ENCODE data around the gene E4F1. TPM values are rescaled to one million over a fixed set of nuclear protein-coding genes. Genes with fewer than 3 reads are reported as not detected.

Gene E4F1
- total RNA-seq = 31.9 and 32.7 TPM in 2 replicates
- polyA plus RNA-seq = 28.6 and 40.8 TPM in 2 replicates
- 15.3 and 21.3 TPM in 2 replicates for polyA plus RNA-seq (2011; cell fraction: cytosol; rRNA removed)
- 113 and 122 TPM in 2 replicates for polyA plus RNA-seq (2011; cell fraction: nucleus; rRNA removed)
- 13.4 and 18.2 TPM in 2 replicates for polyA plus RNA-seq (2012)
- 13.7 and 16.1 TPM in 2 replicates for polyA minus RNA-seq
- 15.4 TPM for polyA minus RNA-seq (2011; cell fraction: cytosol; rRNA and poly(A)+ RNA removed)
- polyA minus RNA-seq (2011; cell fraction: nucleus; rRNA and poly(A)+ RNA removed) = 17.1 and 38.4 TPM in 2 replicates
- percentile 55 among the genes with signal in this experiment for Bru-seq, nascent RNA
- percentile 64 among the genes with signal in this experiment for BruChase-seq, experiment 1, labeled RNA remaining after a 6-hour chase
- BruChase-seq, experiment 2, labeled RNA remaining after a 2-hour chase = percentile 67 among the genes with signal in this experiment
- long read RNA-seq, transcript E4F1-201 (14 exons, 2,573 nt) = major isoform, 23 of 77 reads
- long read RNA-seq, partial matches to known transcripts = 23 of 77 reads
- long read RNA-seq, other reads (novel, unspliced or antisense) = 31 of 77 reads

- H3K27ac ChIP-seq (ENCODE audit: insufficient read depth, low read depth, low read length) = peak within 1 kb of the TSS; percentile 41
- FAIRE-seq = peak; percentile 99
- ChIA-PET POLR2A (no interaction called here), CTCF (no interaction called here)
- H3K9me1 ChIP-seq (replicated peaks; ENCODE audit: control insufficient read depth, extremely low read depth, insufficient read depth, low read length) = no peaks in the 10 kb centered on the region
- H3K4me1 ChIP-seq (ENCODE audit: control insufficient read depth, extremely low read depth, insufficient read depth, low read length) = peaks cover 7% of the 10 kb centered on the region
- peak within 1 kb of the TSS; percentile 84 for H3K9ac ChIP-seq (replicated peaks; ENCODE audit: extremely low read depth, insufficient read depth, low read length)
- peak within 1 kb of the TSS; percentile 98 for H2AFZ ChIP-seq (ENCODE audit: low read depth, low read length)
- peak within 1 kb of the TSS; percentile 84 for H3K4me2 ChIP-seq (ENCODE audit: insufficient read depth, low read length)
- DNase-seq (ENCODE audit: low read depth, low spot score) = peak; percentile 99
- H3K4me3 ChIP-seq (replicated peaks in 1 of 3; ENCODE audit: insufficient read depth in 1 of 3, low read depth in 1 of 3, low read length in 3 of 3) = peak within 1 kb of the TSS; percentile 54 to 79 (median 74)
- H3K27me3 ChIP-seq (ENCODE audit: control insufficient read depth in 2 of 2, insufficient read depth in 2 of 2, low read length in 2 of 2) = no peaks in the 10 kb centered on the region
- H3K9me3 ChIP-seq (replicated peaks; ENCODE audit: control insufficient read depth, insufficient read depth, low read length) = no peaks in the 10 kb centered on the region
- intact Hi-C loops (cut with micrococcal nuclease) = loop anchor here (1.0 to 2.0 kb wide), 7 partner anchors 8 to 237 kb away; partner anchors contain the start of genes ECI1, MLST8, RNPS1 and TEDC2
- TF ChIP-seq, protein P1, sequence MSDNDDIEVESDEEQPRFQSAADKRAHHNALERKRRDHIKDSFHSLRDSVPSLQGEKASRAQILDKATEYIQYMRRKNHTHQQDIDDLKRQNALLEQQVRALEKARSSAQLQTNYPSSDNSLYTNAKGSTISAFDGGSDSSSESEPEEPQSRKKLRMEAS (IDR thresholded peaks at IDR 0.05; ENCODE audit: insufficient read depth, insufficient read length) = peak; percentile 41
- TF ChIP-seq MYC (IDR thresholded peaks at IDR 0.05; ENCODE audit: low read depth, low read length) (no peak), POLR2AphosphoS5 (IDR thresholded peaks at IDR 0.05; ENCODE audit: insufficient read depth, low read depth, low read length) (peak; percentile 93), GATA2 (IDR thresholded peaks at IDR 0.05; ENCODE audit: insufficient read depth, insufficient read length, low read depth, low read length) (no peak), POLR2A (IDR thresholded peaks at IDR 0.05; ENCODE audit: low read depth, low read length) (peak; percentile 96), JUN (IDR thresholded peaks at IDR 0.05; ENCODE audit: borderline replicate concordance, insufficient read depth, insufficient read length, low read depth) (no peak), EZH2 (IDR thresholded peaks at IDR 0.05; ENCODE audit: borderline replicate concordance, low read depth, low read length, severe bottlenecking) (no peak), FOS (IDR thresholded peaks at IDR 0.05; ENCODE audit: borderline replicate concordance, insufficient read depth, low read length) (no peak)
- TF ChIP-seq, protein P2, sequence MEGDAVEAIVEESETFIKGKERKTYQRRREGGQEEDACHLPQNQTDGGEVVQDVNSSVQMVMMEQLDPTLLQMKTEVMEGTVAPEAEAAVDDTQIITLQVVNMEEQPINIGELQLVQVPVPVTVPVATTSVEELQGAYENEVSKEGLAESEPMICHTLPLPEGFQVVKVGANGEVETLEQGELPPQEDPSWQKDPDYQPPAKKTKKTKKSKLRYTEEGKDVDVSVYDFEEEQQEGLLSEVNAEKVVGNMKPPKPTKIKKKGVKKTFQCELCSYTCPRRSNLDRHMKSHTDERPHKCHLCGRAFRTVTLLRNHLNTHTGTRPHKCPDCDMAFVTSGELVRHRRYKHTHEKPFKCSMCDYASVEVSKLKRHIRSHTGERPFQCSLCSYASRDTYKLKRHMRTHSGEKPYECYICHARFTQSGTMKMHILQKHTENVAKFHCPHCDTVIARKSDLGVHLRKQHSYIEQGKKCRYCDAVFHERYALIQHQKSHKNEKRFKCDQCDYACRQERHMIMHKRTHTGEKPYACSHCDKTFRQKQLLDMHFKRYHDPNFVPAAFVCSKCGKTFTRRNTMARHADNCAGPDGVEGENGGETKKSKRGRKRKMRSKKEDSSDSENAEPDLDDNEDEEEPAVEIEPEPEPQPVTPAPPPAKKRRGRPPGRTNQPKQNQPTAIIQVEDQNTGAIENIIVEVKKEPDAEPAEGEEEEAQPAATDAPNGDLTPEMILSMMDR (IDR thresholded peaks at IDR 0.05; ENCODE audit: extremely low read depth in 1 of 2, insufficient read depth in 1 of 2, low read depth in 1 of 2, low read length in 2 of 2) = no peak
- peaks cover 0 to 2% of the 10 kb centered on the region in 2 experiments for H3K36me3 ChIP-seq (ENCODE audit: control insufficient read depth in 2 of 2, extremely low read depth in 1 of 2, insufficient read depth in 2 of 2, low read length in 2 of 2)
- peaks cover 36% of the 10 kb centered on the region for H3K79me2 ChIP-seq (ENCODE audit: control insufficient read depth, insufficient read depth, low read length)
- H4K20me1 ChIP-seq (replicated peaks; ENCODE audit: control insufficient read depth, extremely low read depth, insufficient read depth, low read length) = no peaks in the 10 kb centered on the region
- dilution Hi-C loops (cut with MboI; ENCODE audit: extremely low pct_ligation_motif_present, low sequenced_read_pairs) = no loop called here
- BruUV-seq (replicated peaks) = no TSS peak
These were observed at the start of gene E4F1 for GRCh38 chr16:2223221-2223941. Gene E4F1, plus strand, starts transcription at chr16:2223591. Its CDS starts 23 bp downstream, at chr16:2223614.

All from endothelial cell of umbilical vein (primary cell).